ENCODE results near the gene CIPC.

GRCh38 chr14:77088219-77088618 is 9.8 kb upstream of the CIPC start:
- TF ChIP-seq CTCF (IDR thresholded peaks at IDR 0.05) = no peak
- no peak for TF ChIP-seq EZH2 (IDR thresholded peaks at IDR 0.05; ENCODE audit: borderline replicate concordance, insufficient read depth, low read depth, low read length, poor library complexity, severe bottlenecking)

Measured in B cell (primary cell).